Measurements from ENCODE around the gene HAUS8.

DNA sequence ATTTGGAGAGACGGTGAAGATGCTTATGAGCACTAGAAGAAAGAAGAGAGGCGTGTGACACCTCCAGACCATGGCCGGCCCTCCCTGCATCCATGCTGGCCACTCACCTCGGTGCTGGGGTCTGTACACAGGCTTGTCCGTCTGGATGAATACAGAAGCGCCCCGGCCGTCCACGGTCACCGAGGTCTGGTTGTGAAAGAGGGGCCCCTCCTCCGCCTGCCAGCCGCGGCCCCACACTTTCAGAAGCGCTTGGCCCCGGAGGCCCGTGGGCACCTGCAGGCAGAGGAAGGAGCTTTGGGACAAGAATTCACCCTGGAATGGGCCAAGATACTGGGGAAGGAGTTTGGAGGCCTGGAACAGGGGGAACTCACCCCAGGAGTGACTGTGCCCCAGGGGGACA is 63.8 kb downstream of the HAUS8 start:
- no peak for TF ChIP-seq CTCF (IDR thresholded peaks at IDR 0.05)
- no peak for TF ChIP-seq POLR2A (IDR thresholded peaks at IDR 0.05)
- no peak for TF ChIP-seq POLR2AphosphoS5 (IDR thresholded peaks at IDR 0.05)
